Measurements from ENCODE around the gene RPUSD3. TPM values are rescaled to one million over a fixed set of nuclear protein-coding genes. Genes with fewer than 3 reads are reported as not detected.

The RPUSD3 gene
- total RNA-seq, 4 donors from 2014 or later, result 28.9 to 40.1 (median 33.8) TPM

DNA sequence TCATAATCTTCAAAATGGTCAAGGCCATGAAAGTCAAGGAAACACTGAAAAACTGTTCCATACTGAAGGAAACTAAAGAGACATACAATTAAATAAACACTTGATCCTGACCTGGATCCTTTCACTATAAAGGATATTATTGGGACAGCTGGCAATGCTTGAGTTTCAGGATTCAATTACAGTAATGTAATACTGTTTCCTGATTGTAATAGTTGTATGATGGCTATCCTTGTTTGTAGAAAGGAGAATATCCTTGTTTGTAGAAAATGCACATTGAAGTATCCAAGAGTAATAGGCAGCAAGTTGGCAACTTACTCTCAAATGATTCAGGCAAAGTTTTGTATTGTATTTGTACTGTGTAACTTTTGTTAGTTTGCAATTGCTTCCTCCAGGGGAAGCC, 31.6 kb upstream of the RPUSD3 start:
- TF ChIP-seq, protein P1, sequence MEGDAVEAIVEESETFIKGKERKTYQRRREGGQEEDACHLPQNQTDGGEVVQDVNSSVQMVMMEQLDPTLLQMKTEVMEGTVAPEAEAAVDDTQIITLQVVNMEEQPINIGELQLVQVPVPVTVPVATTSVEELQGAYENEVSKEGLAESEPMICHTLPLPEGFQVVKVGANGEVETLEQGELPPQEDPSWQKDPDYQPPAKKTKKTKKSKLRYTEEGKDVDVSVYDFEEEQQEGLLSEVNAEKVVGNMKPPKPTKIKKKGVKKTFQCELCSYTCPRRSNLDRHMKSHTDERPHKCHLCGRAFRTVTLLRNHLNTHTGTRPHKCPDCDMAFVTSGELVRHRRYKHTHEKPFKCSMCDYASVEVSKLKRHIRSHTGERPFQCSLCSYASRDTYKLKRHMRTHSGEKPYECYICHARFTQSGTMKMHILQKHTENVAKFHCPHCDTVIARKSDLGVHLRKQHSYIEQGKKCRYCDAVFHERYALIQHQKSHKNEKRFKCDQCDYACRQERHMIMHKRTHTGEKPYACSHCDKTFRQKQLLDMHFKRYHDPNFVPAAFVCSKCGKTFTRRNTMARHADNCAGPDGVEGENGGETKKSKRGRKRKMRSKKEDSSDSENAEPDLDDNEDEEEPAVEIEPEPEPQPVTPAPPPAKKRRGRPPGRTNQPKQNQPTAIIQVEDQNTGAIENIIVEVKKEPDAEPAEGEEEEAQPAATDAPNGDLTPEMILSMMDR (IDR thresholded peaks at IDR 0.05; ENCODE audit: low read depth), result no peak

DNA sequence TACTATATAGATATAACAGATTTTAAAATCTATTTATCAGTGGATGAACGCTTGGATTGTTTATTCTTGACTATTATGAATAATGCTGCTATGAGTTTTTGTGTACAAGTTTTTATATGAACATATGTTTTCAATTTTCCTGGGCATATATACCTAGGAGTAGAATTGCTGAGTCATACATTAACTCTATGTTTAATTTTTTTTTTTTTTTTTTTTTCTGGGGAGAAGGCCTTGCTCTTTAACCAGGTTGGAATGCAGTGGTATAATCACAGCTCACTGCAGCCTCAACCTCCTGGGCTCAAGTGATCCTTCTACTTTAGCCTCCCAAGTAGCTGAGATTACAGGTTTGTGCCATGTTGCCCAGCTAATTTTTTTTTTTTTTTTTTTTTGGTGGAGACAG, 27.2 kb upstream of the RPUSD3 start:
- TF ChIP-seq, protein P1 (IDR thresholded peaks at IDR 0.05; ENCODE audit: low read depth), result no peak

DNA sequence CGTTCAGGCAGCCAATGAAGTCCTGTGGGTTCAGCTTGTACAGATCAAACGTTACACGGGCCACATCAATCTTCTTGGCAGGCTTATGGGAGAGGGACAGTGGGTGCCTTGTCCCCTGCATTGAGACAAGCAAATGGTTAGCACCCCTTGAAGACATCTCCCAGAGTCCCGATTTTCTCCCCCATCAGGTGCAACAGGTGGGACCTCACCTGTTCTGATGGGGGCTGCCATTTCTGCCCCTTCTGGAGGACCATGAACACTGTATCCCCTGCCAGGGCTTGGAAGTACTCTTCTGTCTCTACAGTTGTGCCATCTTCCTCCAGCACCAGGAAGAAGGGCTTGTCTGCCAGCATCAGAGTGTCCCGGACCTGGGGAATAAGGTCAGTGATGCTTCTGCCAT, 26.1 kb upstream of the RPUSD3 start:
- TF ChIP-seq, protein P1 (IDR thresholded peaks at IDR 0.05; ENCODE audit: low read depth), result no peak

DNA sequence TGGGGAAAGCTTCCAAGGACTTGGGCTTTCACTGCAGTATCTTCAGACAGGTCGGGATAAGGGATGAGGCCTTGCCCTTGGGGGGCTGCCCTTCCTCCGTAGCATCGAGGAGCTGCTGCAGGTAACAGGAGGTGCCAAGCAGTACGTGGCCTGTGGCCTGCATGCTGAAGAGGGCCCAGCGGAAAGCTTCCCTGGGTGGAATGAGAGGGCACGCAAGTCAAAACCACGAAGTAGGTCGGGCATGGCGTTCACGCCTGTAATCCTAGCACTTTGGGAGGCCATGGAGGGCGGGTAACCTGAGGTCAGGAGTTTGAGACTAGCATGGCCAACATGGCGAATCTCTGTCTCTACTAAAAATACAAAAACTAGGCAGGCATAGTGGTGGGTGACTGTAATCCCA, 23.3 kb upstream of the RPUSD3 start:
- TF ChIP-seq, protein P1 (IDR thresholded peaks at IDR 0.05; ENCODE audit: low read depth), result no peak

DNA sequence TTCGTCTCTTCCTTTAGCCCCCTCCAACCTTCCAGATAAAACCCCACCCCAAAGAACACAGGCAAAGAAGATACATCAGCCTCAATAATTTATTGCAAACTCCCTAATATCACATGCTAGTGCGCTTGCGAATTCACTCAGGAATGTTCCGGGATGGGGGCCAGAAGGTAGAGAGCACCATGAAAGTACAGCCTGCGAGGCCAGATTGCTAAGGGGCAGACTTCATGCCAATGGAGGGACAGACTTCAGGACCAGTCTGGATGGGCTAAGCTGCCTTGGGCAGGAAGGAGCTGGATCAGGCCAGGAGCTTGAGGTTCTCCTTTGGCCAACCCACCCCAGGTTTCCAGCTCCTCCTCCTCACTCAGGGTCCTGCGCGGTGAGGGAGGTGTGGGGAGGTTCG, 22.8 kb upstream of the RPUSD3 start:
- TF ChIP-seq, protein P1 (IDR thresholded peaks at IDR 0.05; ENCODE audit: low read depth), result no peak

DNA sequence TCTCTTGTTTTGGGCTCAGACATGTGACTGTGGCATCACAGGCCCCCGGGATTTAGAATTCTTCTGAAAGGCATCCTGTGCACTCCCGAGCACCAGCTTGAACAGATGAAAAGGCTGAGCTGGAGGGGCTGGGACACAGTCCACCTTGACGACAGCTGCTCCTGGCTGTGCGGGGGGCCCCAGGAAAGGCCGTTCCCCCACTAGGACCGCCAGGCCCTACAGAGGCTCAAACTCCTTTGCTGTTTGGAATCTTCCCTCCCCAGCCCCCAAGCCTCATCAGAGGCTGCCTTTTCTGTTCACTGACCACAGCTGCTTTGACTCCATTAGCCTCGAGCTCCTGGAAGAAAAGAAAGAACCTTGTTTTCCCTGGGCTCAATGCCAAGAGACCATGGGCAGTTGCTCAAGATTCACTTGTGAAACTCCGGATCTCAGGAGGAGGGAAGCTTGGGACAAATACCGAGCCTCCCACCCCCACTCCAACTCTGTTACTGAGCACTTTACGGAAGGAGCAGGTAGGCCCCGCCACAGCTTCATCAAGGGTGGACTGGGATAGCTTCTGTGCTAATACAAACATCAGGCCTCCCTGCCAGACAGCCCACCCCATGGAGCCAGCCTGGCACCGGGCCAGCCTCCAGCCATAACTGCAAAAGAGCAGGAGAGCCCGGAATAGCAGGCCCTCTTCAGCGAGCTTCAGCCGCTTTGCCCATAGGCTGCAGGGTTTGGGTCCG, 20.6 kb upstream of the RPUSD3 start:
- TF ChIP-seq, protein P1 (IDR thresholded peaks at IDR 0.05; ENCODE audit: low read depth), result no peak

DNA sequence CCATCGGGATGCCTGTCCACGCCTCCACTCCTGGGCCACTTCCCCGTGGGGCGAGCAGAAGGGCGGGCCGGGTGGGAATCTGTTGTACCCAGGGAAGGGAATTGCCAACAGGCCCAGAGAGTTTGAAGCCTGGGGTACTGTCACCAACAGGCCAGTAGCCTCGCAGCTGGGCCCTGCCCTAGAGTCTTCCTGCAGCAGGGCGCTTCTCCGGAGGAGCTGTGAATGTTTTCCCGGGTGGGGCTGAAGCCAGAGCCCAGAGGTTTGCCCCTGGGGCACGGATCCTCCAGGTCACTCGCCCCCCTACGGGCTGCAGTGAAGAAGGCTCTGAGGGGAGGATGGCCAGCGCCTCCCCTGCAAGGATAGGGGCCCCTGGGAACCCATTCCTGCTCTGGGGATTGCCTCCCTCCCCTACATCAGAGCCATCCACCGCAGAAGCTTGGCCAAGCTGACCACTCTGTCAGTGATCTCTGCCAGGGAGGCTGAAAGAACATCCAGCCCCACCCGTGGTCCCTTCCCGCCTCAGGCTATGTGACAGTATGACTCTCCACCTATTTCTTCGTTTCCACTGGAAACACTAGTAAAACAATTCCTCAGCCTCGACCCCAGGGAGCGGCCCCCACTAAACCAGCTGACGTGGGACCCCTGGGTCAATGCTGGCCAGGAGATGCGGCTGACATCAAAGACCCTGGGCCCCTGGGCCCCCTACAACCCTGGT, 19.4 kb upstream of the RPUSD3 start:
- TF ChIP-seq, protein P1 (IDR thresholded peaks at IDR 0.05; ENCODE audit: low read depth), result no peak

All from subcutaneous adipose tissue (tissue), 4 donors.